Transverse colon (tissue), 3 donors: Measurements from ENCODE around the gene CYP8B1.

Experiments
- CTCF ChIP-seq, 5 experiments: fragments of 200-600 bp in 3 of 5; fragments of 450-650 bp in 2 of 5; sonication (generic) in 3 of 5; IDR thresholded peaks; 1 replicate in 2 of 5; 2 replicates in 3 of 5; pipeline ENCODE4 v1.5.1; 2016 to 2017; ENCODE audit warnings: antibody characterized with exemption in 5 of 5, inconsistent platforms in 3 of 5, mild to moderate bottlenecking in 2 of 5, moderate library complexity in 1 of 5
- EP300 ChIP-seq: sonication (generic); formaldehyde crosslinking; IDR thresholded peaks from one replicate; pipeline ENCODE4 v1.6.1; 2017; ENCODE audit warnings: antibody characterized with exemption, low read depth
- POLR2A ChIP-seq: fragments of 450-650 bp; IDR thresholded peaks from one replicate; pipeline ENCODE4 v1.6.1; 2016; ENCODE audit warnings: antibody characterized with exemption, mild to moderate bottlenecking, moderate library complexity

- no peak for TF ChIP-seq CTCF (IDR thresholded peaks at IDR 0.05)
- no peak for TF ChIP-seq POLR2A
- no peak for TF ChIP-seq EP300
Observed at GRCh38 chr3:42873221-42873982, 2.3 kb downstream of the CYP8B1 start.
